Right lobe of liver (tissue), 6 donors: ENCODE results near the gene EXOC3L1. TPM values are rescaled to one million over a fixed set of nuclear protein-coding genes. Genes with fewer than 3 reads are reported as not detected.

Experiments
- ATAC-seq, 4 donors: fragments of 200-7000 bp; cut with Tn5 transposase; one replicate each; pipeline ENCODE4 v1.9.1; 2020; ENCODE audit warnings: mild to moderate bottlenecking in 4 of 4, moderate library complexity in 4 of 4
- DNase-seq, 3 donors: peaks; one replicate each; pipeline ENCODE4 v3.0.0-alpha.2; 2020
- H3K27ac ChIP-seq, 3 donors: fragments of 200-600 bp; one replicate each; pipeline ENCODE4 v1.8.0; 2022
- H3K27me3 ChIP-seq, 2 donors: fragments of 200-600 bp; one replicate each; pipeline ENCODE4 v1.8.0; 2022
- H3K36me3 ChIP-seq, 4 donors: fragments of 200-600 bp; sonication (generic) in 1 of 4; one replicate each; pipeline versions ENCODE4 v1.5.1 to v1.8.0; 2017 to 2022; ENCODE audit warnings: control low read depth in 1 of 4
- H3K4me1 ChIP-seq, 4 donors: fragments of 200-600 bp; sonication (generic) in 1 of 4; one replicate each; pipeline versions ENCODE4 v1.5.1 to v1.8.0; 2017 to 2022; ENCODE audit warnings: control low read depth in 1 of 4
- H3K4me3 ChIP-seq, 3 donors: fragments of 200-600 bp; one replicate each; pipeline ENCODE4 v1.8.0; 2022
- H3K9me3 ChIP-seq, 4 donors: fragments of 200-600 bp; sonication (generic) in 1 of 4; one replicate each; pipeline versions ENCODE4 v1.5.1 to v1.8.0; 2017 to 2022; ENCODE audit warnings: control low read depth in 1 of 4
- CTCF ChIP-seq, 4 donors: fragments of 200-600 bp in 3 of 4; fragments of 450-650 bp in 1 of 4; IDR thresholded peaks; one replicate each; pipeline versions ENCODE4 v1.5.1 to v1.8.0; 2016 to 2022; ENCODE audit warnings: antibody characterized with exemption in 4 of 4, mild to moderate bottlenecking in 2 of 4
- POLR2A ChIP-seq: fragments of 450-650 bp; IDR thresholded peaks from one replicate; pipeline ENCODE4 v1.6.1; 2017; ENCODE audit warnings: antibody characterized with exemption, mild to moderate bottlenecking
- WGBS: methylation state at CpG from one replicate; pipeline ENCODE4 v1.1.6; 2018; ENCODE audit warnings: low coverage, low lambda C conversion rate; ENCODE audit not compliant: insufficient coverage; ENCODE audit errors: missing lambda C conversion rate; 5-methylcytosine and 5-hydroxymethylcytosine counted together
- intact Hi-C, 2 donors: fragments of 100-400 bp; cut with DNase I; formaldehyde crosslinking; loops; one replicate each; pipeline versions ENCODE4 v1.11.2 to v1.14.1; 2022
- total RNA-seq, 6 experiments: library from RNA; depleted of rRNA in 2 of 6; stranded (reverse); fragments of >200 nt in 2 of 6; fragmentation: NEBNext Ultra II Directional in 3 of 6; extraction: Animal tissue kit (Norgen Biotek cat#: 25700) in 3 of 6; gene quantifications; one replicate each; pipeline versions ENCODE4 v1.1.0 to v1.2.4, GENCODE V29; 2016 to 2023
- donor health status: DM: no; HTN: yes; CAD: no.
- donor health status: DM: no; HTN: no; CAD: no.
- donor health status: DM: no; HTN: no; CAD: no.
- donor health status: DM: no; HTN: yes; CAD: no.
- donor health status: DM: no; HTN: yes; CAD: no.

The EXOC3L1 gene
- total RNA-seq, 6 experiments from 2014 or later = 1.8 to 4.3 (median 2.5) TPM

- 54% methylated on average over 5 of the region's 18 CpGs for WGBS
- Histone ChIP-seq H3K27me3 (no peaks in the 10 kb centered on the region), H3K9me3 (no peaks in the 10 kb centered on the region)
Observed at GRCh38 chr16:67166110-67166547, 23.8 kb downstream of the EXOC3L1 start.

GRCh38 chr16:67165121-67166078 lies 24.5 kb downstream of the EXOC3L1 start:
- peaks cover 0 to 43% (median 19%) of the 10 kb centered on the region in 4 donors for H3K4me1 ChIP-seq
- DNase-seq = peak in 1 of 3 donors; percentile 46

More at GRCh38 chr16:67166110-67166547, 23.8 kb downstream of the EXOC3L1 start:
- intact Hi-C loops = no loop called here
- Histone ChIP-seq H3K36me3 (no peaks in the 10 kb centered on the region), H3K27ac (no peak overlapping the region), H3K4me1 (peaks cover 0 to 41% (median 18%) of the 10 kb centered on the region in 4 donors), H3K4me3 (no peak overlapping the region)
- TF ChIP-seq CTCF (IDR thresholded peaks at IDR 0.05) = no peak
- TF ChIP-seq POLR2A = no peak
- DNase-seq = no peak
- no peak for ATAC-seq

GRCh38 chr16:67164599-67165061 lies 25.3 kb downstream of the EXOC3L1 start, which contains the start of gene HSF4:
Gene HSF4 (plus strand): TSS chr16:67164745. CDS start chr16:67164812, 67 bp downstream.
- peak; percentile 77 to 83 (median 79) for DNase-seq
- no peaks in the 10 kb centered on the region for H3K36me3 ChIP-seq
- WGBS = no CpG with 5 or more reads among the region's 41 CpGs
- peaks cover 0 to 38% (median 19%) of the 10 kb centered on the region in 4 donors for H3K4me1 ChIP-seq
- TF ChIP-seq CTCF (IDR thresholded peaks at IDR 0.05) (no peak), POLR2A (peak; percentile 77)
- H3K4me3 ChIP-seq = peak within 1 kb of the TSS; percentile 41 to 47 (median 43)
- H3K27ac ChIP-seq = no peak within 1 kb of the TSS
- intact Hi-C loops = no loop called here
- H3K27me3 ChIP-seq = no peaks in the 10 kb centered on the region
- peak; percentile 53 to 66 (median 64) for ATAC-seq
- no peaks in the 10 kb centered on the region for H3K9me3 ChIP-seq

More at GRCh38 chr16:67165121-67166078, 24.5 kb downstream of the EXOC3L1 start:
- H3K36me3 ChIP-seq = no peaks in the 10 kb centered on the region
- H3K9me3 ChIP-seq = no peaks in the 10 kb centered on the region
- TF ChIP-seq CTCF (IDR thresholded peaks at IDR 0.05) (no peak), POLR2A (no peak)
- no peak for ATAC-seq
- H3K27me3 ChIP-seq = no peaks in the 10 kb centered on the region
- H3K4me3 ChIP-seq = peak overlapping the region; percentile 41 to 47 (median 43)
- H3K27ac ChIP-seq = no peak overlapping the region
- intact Hi-C loops = no loop called here
- WGBS = 37% methylated on average over 15 of the region's 85 CpGs

- TF ChIP-seq POLR2A = no peak
- TF ChIP-seq CTCF (IDR thresholded peaks at IDR 0.05) = no peak
- H3K27ac ChIP-seq = no peak overlapping the region
Observed at GRCh38 chr16:67163999-67164558, 25.9 kb downstream of the EXOC3L1 start.

More at GRCh38 chr16:67163999-67164558, 25.9 kb downstream of the EXOC3L1 start:
- Histone ChIP-seq H3K4me1 (peaks cover 0 to 35% (median 18%) of the 10 kb centered on the region in 4 donors), H3K36me3 (no peaks in the 10 kb centered on the region), H3K9me3 (no peaks in the 10 kb centered on the region), H3K27me3 (no peaks in the 10 kb centered on the region), H3K4me3 (no peak overlapping the region)
- intact Hi-C loops = no loop called here
- ATAC-seq = peak in 1 of 4 donors; percentile 0
- DNase-seq = no peak
- WGBS = 1% methylated on average over 22 of the region's 34 CpGs
